SK-N-SH (cell line): ENCODE results near the gene MAPKBP1.

Experiments used
- ELF1 ChIP-seq: IDR thresholded peaks from 2 replicates; pipeline ENCODE4 v1.4.0; 2012
- FOXM1 ChIP-seq: IDR thresholded peaks from 2 replicates; pipeline ENCODE4 v1.4.0; 2012; ENCODE audit warnings: low read depth, mild to moderate bottlenecking
- JUND ChIP-seq: IDR thresholded peaks from 2 replicates; pipeline ENCODE4 v1.4.0; 2012
- MXI1 ChIP-seq: IDR thresholded peaks from 2 replicates; pipeline ENCODE4 v1.6.1; 2012; ENCODE audit warnings: mild to moderate bottlenecking, low read depth, low read length, improper control_type of control experiment
- NFIC ChIP-seq: IDR thresholded peaks from 2 replicates; pipeline ENCODE4 v1.4.0; 2012; ENCODE audit warnings: borderline replicate concordance
- POLR2AphosphoS5 ChIP-seq: IDR thresholded peaks from 2 replicates; pipeline ENCODE4 v1.6.1; 2012; ENCODE audit warnings: low read depth, low read length
- TF ChIP-seq, protein P1 (sequence below): fragments of 200-600 bp; sonication (generic); IDR thresholded peaks from 2 replicates; pipeline ENCODE4 v1.6.1; 2017; ENCODE audit warnings: antibody characterized with exemption, mild to moderate bottlenecking, moderate library complexity
- TF ChIP-seq, protein P2 (sequence below): IDR thresholded peaks from 2 replicates; pipeline ENCODE4 v1.4.0; 2012; ENCODE audit warnings: low read depth, borderline replicate concordance
- TF ChIP-seq, protein P3 (sequence below): IDR thresholded peaks from 2 replicates; pipeline ENCODE4 v1.4.0; 2012; ENCODE audit warnings: low read depth, borderline replicate concordance

DNA sequence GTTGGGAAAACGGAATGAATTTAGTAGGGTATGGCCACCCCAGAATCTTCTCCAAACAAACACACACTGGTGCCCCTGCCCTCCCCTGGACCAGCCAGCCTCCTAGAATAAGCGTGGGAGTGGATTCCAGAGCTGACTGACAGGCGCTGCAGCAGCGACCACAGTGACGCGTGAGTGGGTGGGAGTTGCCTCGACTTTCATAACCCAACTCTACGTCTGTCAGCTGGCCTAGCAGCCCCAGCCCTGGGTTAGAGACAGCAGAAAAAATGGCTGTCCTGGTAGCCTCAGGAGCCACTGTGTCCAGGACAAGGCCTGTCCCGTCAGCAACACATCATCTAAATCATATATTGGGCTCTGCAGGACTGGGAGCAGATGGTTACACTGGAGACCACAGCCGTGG is 74.3 kb downstream of the MAPKBP1 start:
- TF ChIP-seq, protein P1, sequence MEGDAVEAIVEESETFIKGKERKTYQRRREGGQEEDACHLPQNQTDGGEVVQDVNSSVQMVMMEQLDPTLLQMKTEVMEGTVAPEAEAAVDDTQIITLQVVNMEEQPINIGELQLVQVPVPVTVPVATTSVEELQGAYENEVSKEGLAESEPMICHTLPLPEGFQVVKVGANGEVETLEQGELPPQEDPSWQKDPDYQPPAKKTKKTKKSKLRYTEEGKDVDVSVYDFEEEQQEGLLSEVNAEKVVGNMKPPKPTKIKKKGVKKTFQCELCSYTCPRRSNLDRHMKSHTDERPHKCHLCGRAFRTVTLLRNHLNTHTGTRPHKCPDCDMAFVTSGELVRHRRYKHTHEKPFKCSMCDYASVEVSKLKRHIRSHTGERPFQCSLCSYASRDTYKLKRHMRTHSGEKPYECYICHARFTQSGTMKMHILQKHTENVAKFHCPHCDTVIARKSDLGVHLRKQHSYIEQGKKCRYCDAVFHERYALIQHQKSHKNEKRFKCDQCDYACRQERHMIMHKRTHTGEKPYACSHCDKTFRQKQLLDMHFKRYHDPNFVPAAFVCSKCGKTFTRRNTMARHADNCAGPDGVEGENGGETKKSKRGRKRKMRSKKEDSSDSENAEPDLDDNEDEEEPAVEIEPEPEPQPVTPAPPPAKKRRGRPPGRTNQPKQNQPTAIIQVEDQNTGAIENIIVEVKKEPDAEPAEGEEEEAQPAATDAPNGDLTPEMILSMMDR = no peak
- TF ChIP-seq, protein P2, sequence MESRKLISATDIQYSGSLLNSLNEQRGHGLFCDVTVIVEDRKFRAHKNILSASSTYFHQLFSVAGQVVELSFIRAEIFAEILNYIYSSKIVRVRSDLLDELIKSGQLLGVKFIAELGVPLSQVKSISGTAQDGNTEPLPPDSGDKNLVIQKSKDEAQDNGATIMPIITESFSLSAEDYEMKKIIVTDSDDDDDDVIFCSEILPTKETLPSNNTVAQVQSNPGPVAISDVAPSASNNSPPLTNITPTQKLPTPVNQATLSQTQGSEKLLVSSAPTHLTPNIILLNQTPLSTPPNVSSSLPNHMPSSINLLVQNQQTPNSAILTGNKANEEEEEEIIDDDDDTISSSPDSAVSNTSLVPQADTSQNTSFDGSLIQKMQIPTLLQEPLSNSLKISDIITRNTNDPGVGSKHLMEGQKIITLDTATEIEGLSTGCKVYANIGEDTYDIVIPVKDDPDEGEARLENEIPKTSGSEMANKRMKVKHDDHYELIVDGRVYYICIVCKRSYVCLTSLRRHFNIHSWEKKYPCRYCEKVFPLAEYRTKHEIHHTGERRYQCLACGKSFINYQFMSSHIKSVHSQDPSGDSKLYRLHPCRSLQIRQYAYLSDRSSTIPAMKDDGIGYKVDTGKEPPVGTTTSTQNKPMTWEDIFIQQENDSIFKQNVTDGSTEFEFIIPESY = no peak
- TF ChIP-seq, protein P3, sequence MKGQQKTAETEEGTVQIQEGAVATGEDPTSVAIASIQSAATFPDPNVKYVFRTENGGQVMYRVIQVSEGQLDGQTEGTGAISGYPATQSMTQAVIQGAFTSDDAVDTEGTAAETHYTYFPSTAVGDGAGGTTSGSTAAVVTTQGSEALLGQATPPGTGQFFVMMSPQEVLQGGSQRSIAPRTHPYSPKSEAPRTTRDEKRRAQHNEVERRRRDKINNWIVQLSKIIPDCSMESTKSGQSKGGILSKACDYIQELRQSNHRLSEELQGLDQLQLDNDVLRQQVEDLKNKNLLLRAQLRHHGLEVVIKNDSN = no peak
- no peak for TF ChIP-seq NFIC
- TF ChIP-seq JUND = no peak
- TF ChIP-seq MXI1 = no peak
- no peak for TF ChIP-seq ELF1
- no peak for TF ChIP-seq FOXM1
- no peak for TF ChIP-seq POLR2AphosphoS5
